M059J (cell line): Measurements from ENCODE around the gene ATG14. TPM values are rescaled to one million over a fixed set of nuclear protein-coding genes. Genes with fewer than 3 reads are reported as not detected.

Experiments
- DNase-seq: peaks from one replicate; pipeline ENCODE4 v3.0.0-alpha.2; 2012; ENCODE audit warnings: low read depth
- total RNA-seq: library from RNA; depleted of rRNA; stranded (reverse); fragments of >200 nt; shearing (Covaris generic); gene quantifications from 2 replicates; pipeline ENCODE4 v1.2.3, GENCODE V29; 2014

The ATG14 gene
- total RNA-seq, 1 experiment from 2014 or later = 8.9 TPM

- DNase-seq = no peak
Measured at GRCh38 chr14:55386037-55386808, 25.4 kb downstream of the ATG14 start.

- no peak for DNase-seq
Measured at GRCh38 chr14:55384536-55384935, 27.1 kb downstream of the ATG14 start.

DNA sequence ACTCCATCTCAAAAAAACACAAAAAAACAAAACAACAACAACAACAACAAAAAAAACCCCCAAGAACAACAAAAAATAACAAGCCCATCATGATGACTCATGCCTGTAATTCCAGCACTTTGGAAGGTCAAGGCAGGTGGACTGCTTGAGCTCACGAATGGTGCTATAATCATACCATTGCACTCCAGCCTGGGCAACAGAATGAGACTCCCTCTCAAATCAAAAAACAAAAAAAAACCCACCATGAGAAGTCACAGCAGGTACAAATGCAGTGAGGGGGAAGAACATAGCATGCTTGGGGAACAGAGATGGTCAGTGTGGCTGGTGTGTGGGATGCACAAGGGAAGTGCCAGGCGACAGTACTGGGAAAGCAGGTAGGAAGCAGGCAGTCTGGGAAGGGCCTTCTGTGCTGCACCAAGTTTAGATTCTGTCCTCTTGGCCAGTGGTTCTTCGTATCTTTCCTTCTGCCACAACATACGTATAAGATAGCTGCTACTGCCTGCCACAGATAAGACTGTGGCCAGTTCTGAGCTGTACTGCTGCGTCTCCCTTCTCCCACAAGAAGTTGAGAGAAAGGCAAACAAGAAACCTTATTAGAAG, 28.0 kb downstream of the ATG14 start:
- peak; percentile 54 for DNase-seq

DNA sequence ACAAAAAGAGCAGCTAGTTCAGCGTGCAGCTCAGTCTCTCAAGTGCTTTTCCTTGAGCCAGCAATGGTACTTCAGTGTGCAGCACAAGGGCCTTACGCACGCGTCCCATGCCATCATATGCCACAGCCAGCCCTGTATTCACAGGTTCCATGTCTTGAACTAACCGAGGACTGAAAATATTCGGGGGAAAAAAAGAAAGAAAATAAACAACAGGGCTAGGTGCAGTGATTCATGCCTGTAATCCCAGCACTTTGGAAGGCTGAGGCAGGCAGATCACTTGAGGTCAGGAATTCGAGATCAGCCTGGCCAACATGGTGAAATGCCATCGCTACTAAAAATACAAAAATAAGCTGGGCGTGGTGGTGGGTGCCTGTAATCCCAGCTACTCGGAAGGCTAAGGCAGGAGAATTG, 28.6 kb downstream of the ATG14 start:
- peak; percentile 94 for DNase-seq

- peak; percentile 73 for DNase-seq
Measured at GRCh38 chr14:55382483-55382882, 29.1 kb downstream of the ATG14 start.

GRCh38 chr14:55381561-55381960, 30.1 kb downstream of the ATG14 start:
- DNase-seq = no peak

DNA sequence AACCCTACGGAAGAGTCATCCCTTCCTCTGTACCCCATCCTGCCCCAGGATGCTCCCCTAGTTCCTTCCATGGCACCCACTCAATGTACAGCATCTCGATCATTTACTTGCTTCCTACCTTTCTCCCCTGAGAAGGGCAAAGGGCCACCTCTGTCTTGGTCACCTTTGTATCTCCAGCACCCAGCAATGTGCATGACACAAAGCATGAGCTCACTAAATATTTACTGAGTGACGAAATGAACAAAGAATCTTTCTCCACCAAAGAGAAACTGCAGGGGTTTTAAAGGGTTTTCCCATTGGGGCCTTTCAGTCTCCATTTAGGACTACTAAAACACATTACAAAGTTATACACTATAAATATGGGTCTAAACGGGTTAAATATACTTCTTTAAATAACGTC, 30.6 kb downstream of the ATG14 start:
- no peak for DNase-seq

DNA sequence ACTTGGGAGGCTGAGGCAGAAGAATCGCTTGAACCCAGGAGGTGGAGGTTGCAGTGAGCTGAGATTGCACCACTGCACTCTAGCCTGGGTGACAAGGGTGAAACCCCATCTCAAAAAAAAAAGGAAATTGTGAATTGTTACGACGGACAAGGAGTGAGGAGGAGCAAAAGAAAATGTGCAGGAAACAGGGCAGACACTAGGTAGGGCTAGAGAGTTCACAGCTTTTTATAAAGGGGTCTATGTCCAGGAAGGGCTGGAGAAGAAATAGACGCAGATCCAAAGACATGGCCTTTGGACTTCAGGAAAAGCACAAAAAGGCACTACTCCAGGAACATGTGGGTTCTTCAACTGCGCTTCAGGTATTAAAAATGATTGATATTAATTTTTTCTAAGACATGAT, 34.4 kb downstream of the ATG14 start:
- DNase-seq = no peak

DNA sequence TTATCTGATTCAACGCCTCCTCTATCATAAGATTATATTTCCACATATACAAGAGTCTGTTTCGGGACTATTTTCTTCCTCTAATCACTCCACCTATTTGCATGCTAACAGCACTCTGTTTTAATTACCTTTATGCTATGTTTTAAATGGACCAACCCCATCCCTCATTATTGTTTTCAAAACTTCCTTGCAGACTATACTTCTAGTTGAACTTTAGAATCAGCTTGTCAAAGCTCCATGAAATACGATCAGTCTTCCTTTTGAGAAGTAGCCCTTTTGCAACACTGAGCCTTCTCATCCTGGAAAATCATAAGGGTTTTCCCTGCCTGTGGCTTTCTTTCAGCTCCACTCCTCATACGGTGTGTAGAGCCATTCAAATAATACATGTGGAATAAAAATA, 36.9 kb downstream of the ATG14 start:
- DNase-seq = no peak

GRCh38 chr14:55373784-55374705, 37.6 kb downstream of the ATG14 start:
- peak; percentile 88 for DNase-seq

DNA sequence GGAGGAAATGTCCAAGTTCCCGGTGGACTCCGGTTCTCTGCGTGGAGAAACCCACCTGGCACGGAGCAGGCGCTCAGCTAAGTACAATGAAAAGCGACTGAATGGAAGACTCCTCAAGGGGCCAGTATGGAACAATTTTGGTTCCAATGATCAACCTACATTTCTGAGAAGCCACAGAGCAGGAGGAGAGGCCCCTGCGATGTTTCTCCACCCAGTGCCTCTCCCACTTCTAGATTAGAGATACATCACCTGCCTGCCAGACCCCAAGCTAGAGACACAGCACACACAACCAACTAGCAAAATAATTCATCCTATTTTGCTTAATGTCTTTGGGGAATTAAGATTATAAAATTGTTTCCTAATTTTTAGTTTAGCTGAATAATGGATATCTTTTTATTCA, 38.8 kb downstream of the ATG14 start:
- DNase-seq = no peak

GRCh38 chr14:55372423-55372822, 39.2 kb downstream of the ATG14 start:
- DNase-seq = no peak

DNA sequence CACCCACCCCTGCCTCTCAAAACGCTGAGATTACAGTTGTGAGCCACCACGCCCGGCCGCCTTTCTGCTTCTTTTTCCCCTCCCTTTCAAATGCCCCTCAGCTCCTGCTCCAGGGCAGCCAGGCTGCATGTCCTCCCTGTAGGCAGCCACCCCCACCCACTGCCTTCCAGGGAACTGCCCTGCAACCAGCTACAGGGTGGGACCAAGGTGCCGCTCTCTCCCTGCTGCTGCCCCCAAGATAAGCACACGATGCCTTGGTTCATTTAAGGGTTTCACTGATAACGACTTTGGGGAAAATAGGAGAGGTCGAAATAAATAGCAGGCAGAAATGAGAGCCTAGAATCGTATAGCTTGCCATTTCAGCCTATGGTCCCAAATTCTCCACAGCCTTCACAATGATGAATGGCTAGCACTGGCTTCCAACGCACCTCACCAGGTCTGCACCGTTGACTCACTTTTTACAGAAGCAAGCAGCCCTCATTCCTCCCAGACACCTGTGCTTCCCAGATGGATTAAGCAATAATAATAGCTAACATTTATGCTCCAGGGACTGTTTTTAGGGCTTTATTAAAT, 40.7 kb downstream of the ATG14 start:
- DNase-seq = no peak

GRCh38 chr14:55366271-55366670, 45.4 kb downstream of the ATG14 start:
- DNase-seq = peak; percentile 77

- no peak for DNase-seq
Measured at GRCh38 chr14:55361190-55361589, 50.4 kb downstream of the ATG14 start.

DNA sequence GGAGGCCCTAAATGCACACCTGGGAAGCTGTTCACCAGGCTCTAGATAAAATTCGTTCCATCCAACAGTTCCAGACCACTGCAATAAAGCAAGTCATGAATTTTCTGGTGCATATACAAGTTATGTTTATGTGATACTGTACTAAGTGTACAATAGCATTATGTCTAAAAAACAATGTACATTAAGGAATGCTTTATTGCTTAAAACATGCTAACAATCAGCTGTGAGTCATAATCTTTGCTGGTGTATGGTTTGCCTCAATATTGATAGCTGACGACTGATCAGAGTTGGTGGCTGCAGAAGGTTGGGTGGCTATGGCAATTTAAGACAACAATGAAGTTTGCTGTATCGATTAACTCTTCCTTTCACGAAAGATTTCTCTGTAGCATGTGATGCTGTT, 52.3 kb downstream of the ATG14 start:
- no peak for DNase-seq

- DNase-seq = no peak
Measured at GRCh38 chr14:55356913-55357312, 54.7 kb downstream of the ATG14 start.

- DNase-seq = no peak
Measured at GRCh38 chr14:55355922-55356321, 55.7 kb downstream of the ATG14 start.

DNA sequence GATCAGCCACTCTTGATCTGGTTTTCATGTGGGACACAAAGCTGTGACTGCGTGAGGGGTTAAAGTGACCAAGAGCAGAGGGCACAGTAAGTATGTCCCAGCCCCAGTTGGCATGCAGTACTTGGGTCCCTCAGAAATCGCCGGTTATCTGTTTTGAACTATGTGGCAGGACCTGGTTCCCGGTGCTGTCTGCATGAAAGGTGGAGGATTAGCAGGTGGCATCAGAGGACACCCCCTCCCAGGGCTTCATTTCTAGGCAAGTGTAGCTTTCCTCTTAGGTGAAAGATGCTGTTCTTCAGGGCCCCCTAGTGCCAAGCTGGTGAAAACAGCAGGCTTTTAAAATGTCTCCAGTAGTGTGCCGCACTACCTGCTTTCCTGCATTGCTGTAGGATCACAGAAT, 57.1 kb downstream of the ATG14 start:
- DNase-seq = peak; percentile 54

GRCh38 chr14:55353686-55354467, 57.8 kb downstream of the ATG14 start:
- DNase-seq = no peak

DNA sequence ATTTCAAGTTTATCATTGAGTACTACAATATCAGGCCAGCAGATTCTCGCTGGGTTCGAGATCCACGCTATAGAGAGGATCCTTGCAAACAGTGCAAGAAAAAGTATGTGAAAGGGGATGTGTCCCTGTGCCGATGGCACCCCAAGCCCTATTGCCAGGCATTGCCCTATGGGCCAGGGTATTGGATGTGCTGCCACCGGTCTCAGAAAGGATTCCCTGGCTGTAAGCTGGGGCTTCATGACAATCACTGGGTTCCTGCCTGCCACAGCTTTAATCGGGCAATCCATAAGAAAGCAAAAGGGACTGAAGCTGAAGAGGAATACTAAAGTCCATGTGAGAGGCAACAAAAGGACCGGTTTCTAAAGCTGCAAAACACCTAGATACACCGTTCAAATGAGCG, 59.4 kb downstream of the ATG14 start:
- no peak for DNase-seq
